NAMALWA (cell line): Measurements from ENCODE around the gene CDC42EP4.

ENCODE experiments used
- DNase-seq: peaks from one replicate; pipeline ENCODE4 v3.0.0-alpha.2; 2015; ENCODE audit warnings: low spot score

Gene CDC42EP4

GRCh38 chr17:73311781-73312641, at the start of gene CDC42EP4:
Gene CDC42EP4, minus strand, starts transcription at chr17:73312001. Its CDS starts 25,501 bp downstream, at chr17:73286500.
- no peak for DNase-seq

DNA sequence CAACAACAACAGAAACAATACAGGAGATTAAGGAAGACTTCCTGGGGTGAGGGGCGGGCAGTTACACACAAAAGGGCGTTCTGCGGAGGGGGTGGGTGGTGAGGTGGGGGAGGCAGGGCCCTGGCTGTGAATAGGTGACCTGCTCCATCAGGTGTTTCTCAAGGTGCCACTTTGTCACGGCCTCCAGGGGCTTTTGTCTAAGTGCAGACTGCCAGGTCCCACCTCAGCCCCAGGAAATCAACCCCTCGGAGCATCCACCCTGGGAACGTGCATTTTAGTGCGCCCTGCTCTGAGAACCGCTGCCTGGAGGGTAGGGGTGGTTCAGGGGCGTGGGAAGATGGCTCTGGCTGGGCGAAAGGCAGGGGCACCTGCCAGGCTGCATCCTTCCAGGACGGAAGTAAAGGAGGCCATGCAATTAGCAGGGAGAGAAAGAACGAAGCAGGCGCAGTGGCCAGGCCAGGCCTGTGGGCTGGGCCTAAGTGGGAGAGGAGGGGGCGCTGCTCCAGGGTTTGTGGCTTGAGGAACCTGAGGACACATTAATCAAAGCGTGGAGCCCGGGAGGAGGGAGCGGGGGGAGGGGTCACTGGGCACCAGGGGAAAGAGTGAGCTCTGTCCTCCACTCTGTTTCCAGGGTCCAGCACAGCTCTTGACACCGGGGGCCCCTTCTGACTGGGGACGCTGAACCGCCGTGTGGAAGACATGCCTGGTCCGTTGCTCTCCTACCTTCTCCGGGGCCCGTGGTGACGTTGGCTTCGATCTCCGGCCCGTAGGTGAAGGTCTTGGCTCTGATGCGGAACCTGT, 49.4 kb upstream of the CDC42EP4 start:
- no peak for DNase-seq

DNA sequence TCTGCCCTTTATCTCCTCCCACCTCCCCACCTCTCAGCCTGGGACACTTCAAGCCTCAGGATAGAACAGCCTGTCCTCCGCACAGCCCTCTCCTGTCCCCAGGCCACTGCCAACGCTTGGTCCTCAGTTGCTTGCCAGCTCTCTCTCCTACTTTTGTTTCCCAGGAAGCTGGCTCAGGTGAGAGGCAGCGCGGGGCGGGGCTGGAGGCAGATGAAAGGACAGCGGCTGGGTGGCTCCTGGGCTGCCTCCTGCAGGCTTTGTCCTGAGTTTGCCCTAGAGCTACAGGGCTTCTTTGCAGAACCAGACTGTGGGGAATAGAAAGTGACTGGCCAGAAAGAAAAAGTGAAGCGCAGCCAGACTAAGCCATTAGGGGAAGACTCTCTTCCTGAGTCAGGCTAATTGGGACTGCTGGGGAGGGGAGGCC, 48.2 kb upstream of the CDC42EP4 start:
- DNase-seq = no peak

GRCh38 chr17:73359352-73359751, 47.6 kb upstream of the CDC42EP4 start:
- DNase-seq = no peak

- no peak for DNase-seq
These were observed 46.9 kb upstream of the CDC42EP4 start for GRCh38 chr17:73358668-73359067.

DNA sequence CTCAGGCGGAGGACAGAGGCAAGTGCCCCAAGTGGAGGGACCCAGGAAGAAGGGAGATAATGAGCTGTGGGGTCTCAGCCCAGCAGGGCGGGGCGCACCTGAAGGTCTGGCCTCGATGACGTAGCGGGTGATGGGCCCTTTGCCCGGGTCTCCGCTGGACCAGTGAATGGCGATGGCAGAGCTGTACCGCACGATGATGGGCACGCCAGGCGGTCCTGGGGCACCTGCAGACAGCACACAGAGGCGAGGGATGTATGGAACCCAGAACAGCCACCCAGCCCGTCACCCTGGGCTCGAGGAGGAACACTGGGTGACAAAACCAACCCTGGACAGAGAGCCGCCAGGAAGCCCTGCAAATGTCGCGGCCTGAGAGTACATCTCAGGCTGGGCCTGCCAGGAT, 46.2 kb upstream of the CDC42EP4 start:
- no peak for DNase-seq

- DNase-seq = no peak
These were observed 45.5 kb upstream of the CDC42EP4 start for GRCh38 chr17:73357318-73357717.

DNA sequence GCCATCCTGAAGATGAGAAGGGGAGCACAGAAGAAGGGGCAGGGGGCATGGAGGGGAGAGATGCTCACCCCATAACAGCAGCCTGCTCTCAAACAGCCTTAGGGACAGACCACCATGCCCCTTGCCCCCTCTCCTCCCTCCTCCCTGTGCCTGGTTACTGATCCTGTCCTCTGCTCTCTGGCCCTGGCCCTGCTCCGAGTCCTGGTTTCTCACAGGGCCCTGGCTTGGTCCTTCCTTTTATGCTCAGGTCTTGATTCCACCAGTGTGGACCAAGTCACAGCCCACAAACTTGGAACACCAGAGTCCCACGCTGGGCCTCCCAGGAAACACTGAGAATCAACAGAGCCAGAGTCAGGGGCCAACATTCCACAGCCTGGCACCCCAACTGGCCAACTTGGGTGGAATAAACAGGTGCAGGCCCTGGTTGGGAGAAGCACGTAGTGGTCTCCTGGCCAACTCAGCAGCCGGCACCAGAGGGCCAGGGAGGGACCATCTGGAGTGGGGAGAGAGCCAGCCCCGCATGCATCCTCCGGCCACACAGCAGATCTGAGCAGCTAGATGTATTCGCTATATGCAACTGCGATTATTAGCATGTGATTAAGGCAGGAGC, 44.9 kb upstream of the CDC42EP4 start:
- no peak for DNase-seq

GRCh38 chr17:73354423-73355284, 42.9 kb upstream of the CDC42EP4 start:
- DNase-seq = no peak

- DNase-seq = no peak
These were observed 40.5 kb upstream of the CDC42EP4 start for GRCh38 chr17:73352261-73352660.

GRCh38 chr17:73351764-73352163, 40.0 kb upstream of the CDC42EP4 start:
- no peak for DNase-seq

GRCh38 chr17:73350864-73351263, 39.1 kb upstream of the CDC42EP4 start:
- no peak for DNase-seq

GRCh38 chr17:73349647-73350046, 37.8 kb upstream of the CDC42EP4 start:
- no peak for DNase-seq

- DNase-seq = no peak
These were observed 37.3 kb upstream of the CDC42EP4 start for GRCh38 chr17:73349138-73349537.

GRCh38 chr17:73348829-73349095, 37.0 kb upstream of the CDC42EP4 start:
- DNase-seq = no peak

- DNase-seq = no peak
These were observed 36.4 kb upstream of the CDC42EP4 start for GRCh38 chr17:73348018-73348828.

DNA sequence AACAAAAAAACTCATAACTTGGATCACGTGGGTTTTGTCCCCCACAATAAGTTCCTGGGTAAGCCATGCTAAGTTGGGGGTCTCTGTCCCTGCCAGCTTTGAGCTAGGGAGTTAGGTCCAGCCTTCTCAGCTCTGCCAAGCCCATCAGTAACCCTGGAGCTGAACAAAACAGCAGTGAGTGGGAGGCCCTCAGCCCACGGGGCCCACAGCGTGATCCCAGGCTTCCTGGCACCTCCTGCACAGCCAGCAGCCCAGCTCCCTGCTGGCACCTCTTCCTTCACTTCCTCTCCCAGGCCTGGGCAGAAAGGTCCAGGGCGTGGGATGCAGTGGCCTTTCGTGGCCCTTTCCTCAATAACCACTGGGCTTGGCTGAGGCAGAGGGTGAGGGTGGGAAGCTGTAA, 35.5 kb upstream of the CDC42EP4 start:
- no peak for DNase-seq

GRCh38 chr17:73346501-73347162, 34.8 kb upstream of the CDC42EP4 start:
- DNase-seq = no peak

- no peak for DNase-seq
These were observed 32.1 kb upstream of the CDC42EP4 start for GRCh38 chr17:73343739-73344454.

GRCh38 chr17:73343168-73343634, 31.4 kb upstream of the CDC42EP4 start:
- no peak for DNase-seq
